Bronchial epithelial cell (primary cell): ENCODE data around the gene DAAM1. TPM values are rescaled to one million over a fixed set of nuclear protein-coding genes. Genes with fewer than 3 reads are reported as not detected.

Experiments
- DNase-seq: peaks from one replicate; pipeline ENCODE4 v3.0.0-alpha.2; 2010; ENCODE audit warnings: low read depth
- FAIRE-seq: peaks from 2 replicates; lab custom pipeline; 2011; peaks lifted over from hg19 to GRCh38; lab: Jason Lieb, UNC
- H3K27me3 ChIP-seq: 2 replicates; pipeline ENCODE4 v1.5.1; 2011; ENCODE audit warnings: low read length; ENCODE audit not compliant: control insufficient read depth, insufficient read depth
- H3K36me3 ChIP-seq: 2 replicates; pipeline ENCODE4 v1.5.1; 2011; ENCODE audit warnings: low read length; ENCODE audit not compliant: control insufficient read depth, insufficient read depth
- H3K4me3 ChIP-seq: 2 replicates; pipeline ENCODE4 v1.5.1; 2011; ENCODE audit warnings: mild to moderate bottlenecking, low read depth, low read length, control low read depth
- total RNA-seq: library from RNA; depleted of rRNA; stranded (reverse); fragments of >200 nt; gene quantifications from 2 replicates; pipeline ENCODE4 v1.2.1, GENCODE V29; 2014
- TF ChIP-seq, protein P1 (sequence below): IDR thresholded peaks from 2 replicates; pipeline ENCODE4 v1.5.1; 2011; ENCODE audit warnings: mild to moderate bottlenecking, moderate library complexity, low read length, control low read depth, inconsistent platforms; ENCODE audit not compliant: insufficient read depth, severe bottlenecking

Gene DAAM1
- total RNA-seq, 1 donor from 2014 or later, result 16.6 TPM

DNA sequence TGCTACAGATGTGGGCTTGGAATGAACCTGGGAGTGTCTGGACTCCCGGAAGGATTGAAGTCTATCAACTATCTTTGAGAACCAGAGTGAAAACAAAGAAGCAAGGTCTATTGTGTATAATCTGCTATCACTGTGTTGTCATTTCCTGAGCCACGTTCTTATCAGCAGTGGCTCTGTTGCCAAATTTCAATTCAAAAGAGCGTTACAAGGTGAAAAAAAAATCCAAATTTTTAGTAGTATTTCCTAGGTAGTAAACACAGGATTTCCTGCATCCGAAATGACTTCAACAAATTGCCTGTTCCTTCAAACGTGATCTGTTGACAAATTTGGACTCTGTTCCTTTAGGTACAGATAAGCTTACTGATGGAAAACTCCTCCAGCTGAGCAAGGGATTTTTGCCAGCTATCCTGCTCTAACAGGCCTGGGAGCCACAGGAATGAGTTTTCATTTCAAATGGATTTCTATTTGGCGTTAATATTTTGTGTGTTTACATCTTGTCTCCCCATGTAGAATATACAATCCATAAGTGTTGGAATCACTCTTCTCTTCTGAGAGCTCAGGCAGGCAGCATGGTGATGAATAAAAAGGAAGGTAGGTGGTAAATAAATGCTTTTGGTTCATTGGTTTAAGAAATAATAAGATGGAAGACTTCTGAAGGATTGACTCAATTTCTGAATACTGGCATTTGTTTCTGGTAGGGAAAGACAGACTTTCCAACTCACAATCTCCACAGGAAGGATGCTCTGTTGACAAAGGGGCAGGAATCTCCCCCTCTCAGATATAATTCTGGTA lies 218.2 kb downstream of the DAAM1 start:
- DNase-seq (peak; percentile 73), FAIRE-seq (no peak)
- TF ChIP-seq, protein P1, sequence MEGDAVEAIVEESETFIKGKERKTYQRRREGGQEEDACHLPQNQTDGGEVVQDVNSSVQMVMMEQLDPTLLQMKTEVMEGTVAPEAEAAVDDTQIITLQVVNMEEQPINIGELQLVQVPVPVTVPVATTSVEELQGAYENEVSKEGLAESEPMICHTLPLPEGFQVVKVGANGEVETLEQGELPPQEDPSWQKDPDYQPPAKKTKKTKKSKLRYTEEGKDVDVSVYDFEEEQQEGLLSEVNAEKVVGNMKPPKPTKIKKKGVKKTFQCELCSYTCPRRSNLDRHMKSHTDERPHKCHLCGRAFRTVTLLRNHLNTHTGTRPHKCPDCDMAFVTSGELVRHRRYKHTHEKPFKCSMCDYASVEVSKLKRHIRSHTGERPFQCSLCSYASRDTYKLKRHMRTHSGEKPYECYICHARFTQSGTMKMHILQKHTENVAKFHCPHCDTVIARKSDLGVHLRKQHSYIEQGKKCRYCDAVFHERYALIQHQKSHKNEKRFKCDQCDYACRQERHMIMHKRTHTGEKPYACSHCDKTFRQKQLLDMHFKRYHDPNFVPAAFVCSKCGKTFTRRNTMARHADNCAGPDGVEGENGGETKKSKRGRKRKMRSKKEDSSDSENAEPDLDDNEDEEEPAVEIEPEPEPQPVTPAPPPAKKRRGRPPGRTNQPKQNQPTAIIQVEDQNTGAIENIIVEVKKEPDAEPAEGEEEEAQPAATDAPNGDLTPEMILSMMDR, result no peak
- no peaks in the 10 kb centered on the region for H3K27me3 ChIP-seq
- H3K36me3 ChIP-seq, result no peaks in the 10 kb centered on the region
- H3K4me3 ChIP-seq, result no peak overlapping the region

DNA sequence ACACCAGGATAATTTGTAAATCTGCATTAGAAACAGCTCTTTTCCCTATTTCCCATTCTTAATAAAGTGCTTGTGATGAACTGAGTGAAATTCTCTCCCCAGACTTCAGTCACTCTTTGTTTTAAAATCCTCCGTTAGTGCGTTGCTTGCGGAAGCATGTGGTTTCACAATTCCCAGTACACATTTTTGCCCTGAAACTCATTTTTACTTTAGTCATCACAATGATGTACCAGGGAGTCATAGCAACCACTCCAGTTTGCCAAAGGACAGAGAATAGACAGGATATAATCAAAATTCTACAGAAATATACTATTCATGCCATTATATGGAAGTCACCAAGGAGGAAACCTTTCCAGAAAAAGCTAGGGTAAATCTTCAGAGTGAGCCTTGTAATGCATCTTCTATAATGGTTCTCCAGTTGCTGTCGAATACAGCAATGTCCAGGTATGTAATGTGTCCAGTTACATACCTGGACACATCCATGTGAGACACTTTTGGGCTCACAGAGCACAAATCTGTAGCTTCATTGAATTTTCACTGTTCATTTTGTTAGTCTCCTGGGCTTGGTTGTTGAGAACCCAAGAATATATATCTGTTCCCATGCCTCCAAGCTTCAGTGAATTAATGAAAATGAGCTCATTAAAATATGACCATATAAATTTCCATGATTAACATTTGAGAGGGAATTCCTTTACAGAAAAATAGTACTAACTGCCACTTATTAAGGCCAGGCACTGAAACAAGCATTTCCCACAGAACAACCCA lies 219.0 kb downstream of the DAAM1 start:
- peak; percentile 94 for DNase-seq
- no peak overlapping the region for H3K4me3 ChIP-seq

DNA sequence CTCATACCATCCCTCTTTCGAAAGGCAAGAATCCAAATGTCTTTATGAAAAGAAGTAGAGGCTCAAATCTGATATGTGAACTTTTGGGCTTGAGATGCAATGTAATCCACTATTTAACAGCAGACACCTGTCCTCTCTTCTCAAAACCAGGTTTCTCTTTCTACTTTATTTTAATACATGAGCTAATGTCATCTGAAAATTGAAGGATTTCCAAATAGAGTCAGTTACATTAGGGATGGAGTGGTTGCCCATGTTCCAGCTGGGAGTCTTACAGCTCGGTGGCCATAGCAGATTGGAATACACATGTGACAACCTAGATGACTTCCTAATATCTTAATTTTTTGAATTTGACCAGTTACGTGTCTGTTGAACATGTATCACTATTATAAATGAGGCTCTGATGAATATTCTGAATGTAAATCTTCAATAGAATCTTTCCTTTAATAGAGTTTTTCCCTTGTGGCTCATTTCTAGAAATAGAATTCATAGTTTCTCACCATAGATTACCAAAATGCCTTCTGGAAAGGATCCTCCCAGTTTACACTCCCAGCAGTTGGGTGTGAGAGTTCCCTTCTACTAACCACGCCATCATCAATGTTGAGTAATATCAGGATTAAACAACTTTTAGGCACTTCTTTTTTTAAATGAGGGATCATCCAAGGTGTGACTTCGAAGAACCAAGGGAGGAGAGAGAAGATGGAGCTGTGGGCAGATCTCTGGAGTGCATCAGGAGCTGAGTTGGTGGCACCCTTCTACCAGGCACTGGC lies 227.6 kb downstream of the DAAM1 start:
- peak; percentile 56 for DNase-seq
- Histone ChIP-seq H3K4me3 (no peak overlapping the region), H3K36me3 (no peaks in the 10 kb centered on the region), H3K27me3 (no peaks in the 10 kb centered on the region)
- no peak for FAIRE-seq
- TF ChIP-seq, protein P1, result no peak

More for the DNA sequence above, 219.0 kb downstream of the DAAM1 start:
- FAIRE-seq, result no peak
- no peaks in the 10 kb centered on the region for H3K27me3 ChIP-seq
- TF ChIP-seq, protein P1, result no peak
- no peaks in the 10 kb centered on the region for H3K36me3 ChIP-seq

DNA sequence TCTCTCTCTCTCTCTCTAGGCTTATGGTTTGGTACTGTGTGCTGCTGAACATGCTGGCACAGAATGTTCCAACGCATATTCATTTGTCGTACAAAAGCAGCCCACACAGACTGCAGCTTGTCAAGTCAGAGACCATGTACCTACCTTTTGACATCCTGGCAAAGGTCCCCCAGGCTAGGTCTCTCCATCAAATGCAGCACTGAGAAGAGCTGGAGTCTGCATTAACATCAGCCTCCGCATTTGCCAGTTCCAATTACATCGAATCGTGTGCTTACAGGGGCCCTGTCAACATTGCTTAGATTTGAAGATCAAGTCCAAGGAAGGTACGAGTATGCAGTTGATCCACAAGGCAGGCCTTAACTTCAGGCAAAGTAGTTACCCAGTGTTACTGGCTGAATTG lies 228.8 kb downstream of the DAAM1 start:
- Histone ChIP-seq H3K36me3 (no peaks in the 10 kb centered on the region), H3K27me3 (no peaks in the 10 kb centered on the region), H3K4me3 (no peak overlapping the region)
- DNase-seq, result no peak
- TF ChIP-seq, protein P1, result no peak
- FAIRE-seq, result no peak

DNA sequence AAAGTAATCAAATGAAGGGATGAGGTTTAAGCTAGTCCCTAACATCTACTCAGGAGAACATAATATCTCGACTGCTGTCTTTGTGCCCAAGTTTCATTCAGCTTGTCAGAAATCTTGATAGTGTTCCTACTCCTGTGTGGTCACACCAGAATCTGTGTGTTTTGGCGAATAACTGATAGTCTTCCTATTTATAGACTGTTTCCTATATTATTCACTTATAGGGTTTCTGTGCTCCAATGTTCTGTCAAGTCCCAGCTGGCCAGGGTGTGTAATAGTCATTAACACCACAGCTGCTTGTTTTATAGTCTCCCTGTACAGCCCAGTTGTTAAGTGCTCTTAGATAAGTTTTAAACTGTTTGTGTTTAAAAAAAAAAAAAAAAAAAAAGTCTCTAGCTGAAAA lies 230.8 kb downstream of the DAAM1 start:
- Histone ChIP-seq H3K36me3 (no peaks in the 10 kb centered on the region), H3K27me3 (no peaks in the 10 kb centered on the region), H3K4me3 (no peak overlapping the region)
- FAIRE-seq (no peak), DNase-seq (no peak)
- TF ChIP-seq, protein P1, result no peak
